Mucosa of rectum (tissue), 2 donors: Measurements from ENCODE around the gene NRXN2.

Source experiments
- H3K27ac ChIP-seq, 2 donors: one replicate each; pipeline ENCODE4 v1.7.0; 2013; ENCODE audit warnings: inconsistent platforms in 2 of 2, low read depth in 2 of 2, low read length in 2 of 2
- H3K27me3 ChIP-seq, 2 donors: one replicate each; pipeline ENCODE4 v1.7.0; 2013; ENCODE audit warnings: low read length in 2 of 2; ENCODE audit not compliant: control insufficient read depth in 2 of 2, insufficient read depth in 2 of 2
- H3K36me3 ChIP-seq, 2 donors: one replicate each; pipeline ENCODE4 v1.7.0; 2013; ENCODE audit warnings: low read length in 2 of 2; ENCODE audit not compliant: control insufficient read depth in 2 of 2, insufficient read depth in 2 of 2
- H3K4me1 ChIP-seq, 2 donors: one replicate each; pipeline ENCODE4 v1.7.0; 2013; ENCODE audit warnings: low read length in 2 of 2, mild to moderate bottlenecking in 1 of 2; ENCODE audit not compliant: control insufficient read depth in 2 of 2, insufficient read depth in 2 of 2
- H3K4me3 ChIP-seq, 2 donors: one replicate each; pipeline ENCODE4 v1.7.0; 2013; ENCODE audit warnings: low read length in 2 of 2
- H3K9ac ChIP-seq, 2 donors: one replicate each; pipeline ENCODE4 v1.7.0; 2013; ENCODE audit warnings: low read length in 2 of 2, low read depth in 1 of 2, mild to moderate bottlenecking in 1 of 2
- H3K9me3 ChIP-seq, 2 donors: one replicate each; pipeline ENCODE4 v1.7.0; 2013; ENCODE audit warnings: low read length in 2 of 2; ENCODE audit not compliant: control insufficient read depth in 2 of 2
- donor health status: healthy.
- donor health status: Normal muscosa, but diverticular disease.

The NRXN2 gene

GRCh38 chr11:64642418-64642735, 80.6 kb downstream of the NRXN2 start:
- Histone ChIP-seq H3K36me3 (no peaks in the 10 kb centered on the region), H3K9me3 (no peaks in the 10 kb centered on the region), H3K27me3 (peaks cover 22 to 40% of the 10 kb centered on the region in 2 donors), H3K9ac (no peak overlapping the region), H3K4me3 (no peak overlapping the region), H3K4me1 (peaks cover 6 to 7% of the 10 kb centered on the region in 2 donors), H3K27ac (no peak overlapping the region)

GRCh38 chr11:64641596-64642417, 81.2 kb downstream of the NRXN2 start:
- Histone ChIP-seq H3K27ac (no peak overlapping the region), H3K9ac (no peak overlapping the region), H3K27me3 (peaks cover 22 to 40% of the 10 kb centered on the region in 2 donors), H3K36me3 (no peaks in the 10 kb centered on the region), H3K9me3 (no peaks in the 10 kb centered on the region), H3K4me3 (peak overlapping the region in 1 of 2 donors; percentile 13), H3K4me1 (peaks cover 6 to 7% of the 10 kb centered on the region in 2 donors)

- H3K27me3 ChIP-seq, result peaks cover 22 to 37% of the 10 kb centered on the region in 2 donors
- peaks cover 6 to 7% of the 10 kb centered on the region in 2 donors for H3K4me1 ChIP-seq
- no peak overlapping the region for H3K9ac ChIP-seq
- H3K27ac ChIP-seq, result no peak overlapping the region
- no peaks in the 10 kb centered on the region for H3K36me3 ChIP-seq
- H3K4me3 ChIP-seq, result no peak overlapping the region
- H3K9me3 ChIP-seq, result no peaks in the 10 kb centered on the region
Observed at GRCh38 chr11:64639885-64640284, 83.1 kb downstream of the NRXN2 start.

- peaks cover 15 to 28% of the 10 kb centered on the region in 2 donors for H3K27me3 ChIP-seq
- H3K9ac ChIP-seq, result no peak overlapping the region
- peaks cover 6 to 7% of the 10 kb centered on the region in 2 donors for H3K4me1 ChIP-seq
- peaks cover 0 to 2% of the 10 kb centered on the region in 2 donors for H3K36me3 ChIP-seq
- no peak overlapping the region for H3K27ac ChIP-seq
- H3K4me3 ChIP-seq, result no peak overlapping the region
- H3K9me3 ChIP-seq, result no peaks in the 10 kb centered on the region
Observed at GRCh38 chr11:64638829-64639228, 84.2 kb downstream of the NRXN2 start.

- H3K27ac ChIP-seq, result peak overlapping the region in 1 of 2 donors; percentile 52
Observed at GRCh38 chr11:64638018-64638665, 84.9 kb downstream of the NRXN2 start.

GRCh38 chr11:64637334-64638017, 85.5 kb downstream of the NRXN2 start:
- peaks cover 6 to 7% of the 10 kb centered on the region in 2 donors for H3K4me1 ChIP-seq
- peak overlapping the region in 1 of 2 donors; percentile 52 for H3K27ac ChIP-seq
- peak overlapping the region; percentile 41 to 54 for H3K4me3 ChIP-seq
- H3K27me3 ChIP-seq, result peaks cover 14 to 25% of the 10 kb centered on the region in 2 donors
- H3K36me3 ChIP-seq, result peaks cover 0 to 2% of the 10 kb centered on the region in 2 donors
- H3K9ac ChIP-seq, result peak overlapping the region in 1 of 2 donors; percentile 33
- H3K9me3 ChIP-seq, result no peaks in the 10 kb centered on the region

More at GRCh38 chr11:64638018-64638665, 84.9 kb downstream of the NRXN2 start:
- peak overlapping the region in 1 of 2 donors; percentile 33 for H3K9ac ChIP-seq
- H3K4me3 ChIP-seq, result peak overlapping the region; percentile 41 to 54
- H3K27me3 ChIP-seq, result peaks cover 14 to 27% of the 10 kb centered on the region in 2 donors
- H3K4me1 ChIP-seq, result peaks cover 6 to 7% of the 10 kb centered on the region in 2 donors
- peaks cover 0 to 2% of the 10 kb centered on the region in 2 donors for H3K36me3 ChIP-seq
- no peaks in the 10 kb centered on the region for H3K9me3 ChIP-seq

- Histone ChIP-seq H3K27me3 (no peaks in the 10 kb centered on the region), H3K36me3 (peaks cover 0 to 2% of the 10 kb centered on the region in 2 donors), H3K27ac (no peak overlapping the region), H3K9ac (no peak overlapping the region), H3K4me3 (no peak overlapping the region), H3K9me3 (no peaks in the 10 kb centered on the region), H3K4me1 (peaks cover 6 to 7% of the 10 kb centered on the region in 2 donors)
Observed at GRCh38 chr11:64633555-64634159, 89.3 kb downstream of the NRXN2 start.

- no peaks in the 10 kb centered on the region for H3K27me3 ChIP-seq
- H3K4me3 ChIP-seq, result no peak overlapping the region
- peaks cover 2% of the 10 kb centered on the region in 2 donors for H3K4me1 ChIP-seq
- H3K9ac ChIP-seq, result no peak overlapping the region
- peaks cover 0 to 2% of the 10 kb centered on the region in 2 donors for H3K36me3 ChIP-seq
- no peak overlapping the region for H3K27ac ChIP-seq
- H3K9me3 ChIP-seq, result no peaks in the 10 kb centered on the region
Observed at GRCh38 chr11:64632654-64633053, 90.3 kb downstream of the NRXN2 start.

- Histone ChIP-seq H3K4me1 (no peaks in the 10 kb centered on the region), H3K4me3 (no peak overlapping the region), H3K9ac (no peak overlapping the region), H3K36me3 (peaks cover 0 to 2% of the 10 kb centered on the region in 2 donors), H3K27me3 (no peaks in the 10 kb centered on the region), H3K9me3 (no peaks in the 10 kb centered on the region), H3K27ac (no peak overlapping the region)
Observed at GRCh38 chr11:64632237-64632636, 90.8 kb downstream of the NRXN2 start.
